Mucosa of descending colon (tissue), 3 donors: ENCODE results near the gene TATDN3. TPM values are rescaled to one million over a fixed set of nuclear protein-coding genes. Genes with fewer than 3 reads are reported as not detected.

Experiments
- ATAC-seq: fragments of 200-7000 bp; cut with Tn5 transposase; one replicate; pipeline ENCODE4 v1.9.1; 2020; ENCODE audit warnings: mild to moderate bottlenecking, moderate library complexity
- DNase-seq, 3 donors: peaks; one replicate each; pipeline ENCODE4 v3.0.0-alpha.2; 2020
- H3K36me3 ChIP-seq: fragments of 200-600 bp; one replicate; pipeline ENCODE4 v1.8.0; 2021; ENCODE audit warnings: low read depth, mild to moderate bottlenecking
- H3K4me1 ChIP-seq: fragments of 200-600 bp; one replicate; pipeline ENCODE4 v1.8.0; 2021; ENCODE audit warnings: low read depth, mild to moderate bottlenecking
- H3K4me3 ChIP-seq: fragments of 200-600 bp; one replicate; pipeline ENCODE4 v1.8.0; 2021; ENCODE audit warnings: mild to moderate bottlenecking
- H3K9me3 ChIP-seq: fragments of 200-600 bp; one replicate; pipeline ENCODE4 v1.8.0; 2021; ENCODE audit warnings: mild to moderate bottlenecking
- intact Hi-C, 2 donors: fragments of 100-400 bp; cut with DNase I in 1 of 2; cut with micrococcal nuclease in 1 of 2; formaldehyde crosslinking; loops; one replicate each; pipeline versions ENCODE4 v1.11.0 to v1.11.1; 2022; cut with DNase I, micrococcal nuclease
- long read RNA-seq, 2 donors: library from polyadenylated mRNA; unstranded; transcript quantifications; one replicate each; pipeline ENCODE4 v2.0.0, GENCODE V29; 2019 to 2021
- total RNA-seq, 3 donors: library from RNA; stranded (reverse); fragmentation: NEBNext Ultra II Directional in 2 of 3; extraction: Animal tissue kit (Norgen Biotek cat#: 25700) in 2 of 3; gene quantifications; one replicate each; pipeline versions ENCODE4 v1.2.1 to v1.2.4, GENCODE V29; 2021 to 2023
- TF ChIP-seq, protein P1 (sequence below): fragments of 200-600 bp; IDR thresholded peaks from one replicate; pipeline ENCODE4 v1.8.0; 2022; ENCODE audit warnings: antibody characterized with exemption, mild to moderate bottlenecking
- donor health status: DM: no; HTN: no; CAD: no; lungs with moderate emphysema.
- donor health status: DM: no; HTN: no; CAD: no.
- donor health status: DM: no; HTN: yes; CAD: no.

The TATDN3 gene
- total RNA-seq, result 10 to 100 TPM in 2 of 3 donors, 1 to 10 TPM in 1; 9.2 to 10.8 (median 10.5) TPM
- long read RNA-seq, donor 1, transcript TATDN3-202 (10 exons, 2,389 nt), result major isoform, 5 of 14 reads
- long read RNA-seq, donor 1, partial matches to known transcripts, result 3 of 14 reads
- long read RNA-seq, donor 1, other reads (novel, unspliced or antisense), result 3 of 14 reads
- long read RNA-seq, donor 2, transcript TATDN3-202 (10 exons, 2,389 nt), result major isoform, 7 of 16 reads
- long read RNA-seq, donor 2, partial matches to known transcripts, result 2 of 16 reads
- long read RNA-seq, donor 2, other reads (novel, unspliced or antisense), result 1 of 16 reads

DNA sequence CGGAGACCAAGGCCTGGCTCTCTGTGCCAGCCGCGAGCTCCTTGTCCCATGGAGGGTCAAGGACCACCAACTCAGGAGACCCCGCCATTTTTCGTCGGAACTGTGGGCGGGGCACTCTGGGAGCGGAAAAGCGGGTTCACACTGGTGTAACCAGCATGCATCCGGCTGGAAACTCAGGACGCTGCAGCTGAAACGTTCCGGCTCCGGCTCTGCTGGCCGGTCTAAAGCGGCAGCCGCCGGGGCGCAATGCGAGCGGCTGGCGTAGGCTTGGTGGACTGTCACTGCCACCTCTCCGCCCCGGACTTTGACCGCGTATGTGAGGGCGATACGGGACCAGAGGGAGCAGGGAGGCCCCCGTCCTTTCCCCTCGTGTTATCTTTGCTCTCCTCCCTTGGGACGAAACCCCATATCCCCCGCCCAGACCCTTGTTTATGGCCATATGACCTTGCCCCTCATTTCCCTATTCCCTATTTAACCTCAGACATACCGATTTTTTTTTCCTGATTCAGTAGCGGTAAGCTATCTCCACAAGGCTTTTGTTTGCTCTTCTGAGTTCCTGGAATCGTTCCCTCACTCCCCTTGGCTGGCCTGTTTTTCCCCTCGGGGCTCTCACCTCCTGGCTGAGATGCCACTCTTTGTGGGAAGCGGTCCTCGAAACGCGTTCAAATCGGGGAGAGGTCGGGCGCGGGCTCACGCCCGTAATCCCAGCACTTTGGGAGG, at the start of gene TATDN3, which contains the start of gene NSL1:
Gene TATDN3, plus strand, starts transcription at position 219 of the 720 bp plus-strand sequence. Its CDS starts 28 bp downstream, at position 247.
Gene NSL1, minus strand, starts transcription at position 102 of the 720 bp plus-strand sequence. Its CDS starts 14 bp downstream, at position 88.
- Histone ChIP-seq H3K9me3 (no peaks in the 10 kb centered on the region), H3K36me3 (no peaks in the 10 kb centered on the region), H3K4me3 (peak within 1 kb of the TSS; percentile 95), H3K4me1 (peaks cover 6% of the 10 kb centered on the region)
- intact Hi-C loops, result no loop called here
- DNase-seq, result peak; percentile 88 to 98 (median 93)
- TF ChIP-seq, protein P1, sequence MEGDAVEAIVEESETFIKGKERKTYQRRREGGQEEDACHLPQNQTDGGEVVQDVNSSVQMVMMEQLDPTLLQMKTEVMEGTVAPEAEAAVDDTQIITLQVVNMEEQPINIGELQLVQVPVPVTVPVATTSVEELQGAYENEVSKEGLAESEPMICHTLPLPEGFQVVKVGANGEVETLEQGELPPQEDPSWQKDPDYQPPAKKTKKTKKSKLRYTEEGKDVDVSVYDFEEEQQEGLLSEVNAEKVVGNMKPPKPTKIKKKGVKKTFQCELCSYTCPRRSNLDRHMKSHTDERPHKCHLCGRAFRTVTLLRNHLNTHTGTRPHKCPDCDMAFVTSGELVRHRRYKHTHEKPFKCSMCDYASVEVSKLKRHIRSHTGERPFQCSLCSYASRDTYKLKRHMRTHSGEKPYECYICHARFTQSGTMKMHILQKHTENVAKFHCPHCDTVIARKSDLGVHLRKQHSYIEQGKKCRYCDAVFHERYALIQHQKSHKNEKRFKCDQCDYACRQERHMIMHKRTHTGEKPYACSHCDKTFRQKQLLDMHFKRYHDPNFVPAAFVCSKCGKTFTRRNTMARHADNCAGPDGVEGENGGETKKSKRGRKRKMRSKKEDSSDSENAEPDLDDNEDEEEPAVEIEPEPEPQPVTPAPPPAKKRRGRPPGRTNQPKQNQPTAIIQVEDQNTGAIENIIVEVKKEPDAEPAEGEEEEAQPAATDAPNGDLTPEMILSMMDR, result no peak
- peak; percentile 99 for ATAC-seq

DNA sequence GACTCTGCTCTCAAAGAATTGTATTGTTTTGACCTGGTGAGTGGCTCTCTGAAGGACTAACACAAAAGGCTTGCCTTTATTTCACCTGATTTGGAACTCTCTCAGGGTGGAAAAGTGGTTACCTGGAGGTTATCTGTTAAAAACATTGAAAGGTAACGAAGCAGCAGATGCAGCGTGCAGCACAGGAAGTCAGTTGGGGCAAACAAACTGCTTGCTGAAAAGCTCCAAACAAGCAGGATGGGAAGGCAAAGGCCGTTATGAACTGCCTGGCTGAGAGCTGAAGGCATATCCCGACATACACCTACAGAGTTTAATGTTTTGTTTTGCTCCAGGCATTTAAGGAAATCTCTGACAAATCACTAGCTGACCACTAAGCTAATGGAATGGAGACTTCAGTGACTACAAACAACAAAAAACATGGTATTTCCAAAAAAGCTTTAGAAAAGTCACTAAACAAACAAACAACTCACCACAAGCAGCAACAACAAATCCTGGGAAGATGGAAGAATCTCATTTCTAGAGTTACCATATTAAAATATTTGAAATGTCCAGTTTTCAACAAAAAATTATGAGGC, 47.7 kb upstream of the TATDN3 start:
- Histone ChIP-seq H3K36me3 (no peaks in the 10 kb centered on the region), H3K4me3 (no peak overlapping the region), H3K4me1 (no peaks in the 10 kb centered on the region), H3K9me3 (no peaks in the 10 kb centered on the region)
- intact Hi-C loops, result no loop called here
- no peak for ATAC-seq
- no peak for DNase-seq
- TF ChIP-seq, protein P1, result no peak

- H3K36me3 ChIP-seq, result no peaks in the 10 kb centered on the region
- H3K9me3 ChIP-seq, result no peaks in the 10 kb centered on the region
- H3K4me1 ChIP-seq, result no peaks in the 10 kb centered on the region
- intact Hi-C loops, result no loop called here
- H3K4me3 ChIP-seq, result no peak overlapping the region
- TF ChIP-seq, protein P1, result no peak
- ATAC-seq (no peak), DNase-seq (no peak)
Measured at GRCh38 chr1:212745303-212745702, 46.4 kb upstream of the TATDN3 start.

GRCh38 chr1:212746546-212746945, 45.1 kb upstream of the TATDN3 start:
- H3K4me3 ChIP-seq, result no peak overlapping the region
- TF ChIP-seq, protein P1, result no peak
- H3K9me3 ChIP-seq, result no peaks in the 10 kb centered on the region
- no peak for DNase-seq
- no peaks in the 10 kb centered on the region for H3K36me3 ChIP-seq
- H3K4me1 ChIP-seq, result no peaks in the 10 kb centered on the region
- no peak for ATAC-seq
- intact Hi-C loops, result no loop called here

DNA sequence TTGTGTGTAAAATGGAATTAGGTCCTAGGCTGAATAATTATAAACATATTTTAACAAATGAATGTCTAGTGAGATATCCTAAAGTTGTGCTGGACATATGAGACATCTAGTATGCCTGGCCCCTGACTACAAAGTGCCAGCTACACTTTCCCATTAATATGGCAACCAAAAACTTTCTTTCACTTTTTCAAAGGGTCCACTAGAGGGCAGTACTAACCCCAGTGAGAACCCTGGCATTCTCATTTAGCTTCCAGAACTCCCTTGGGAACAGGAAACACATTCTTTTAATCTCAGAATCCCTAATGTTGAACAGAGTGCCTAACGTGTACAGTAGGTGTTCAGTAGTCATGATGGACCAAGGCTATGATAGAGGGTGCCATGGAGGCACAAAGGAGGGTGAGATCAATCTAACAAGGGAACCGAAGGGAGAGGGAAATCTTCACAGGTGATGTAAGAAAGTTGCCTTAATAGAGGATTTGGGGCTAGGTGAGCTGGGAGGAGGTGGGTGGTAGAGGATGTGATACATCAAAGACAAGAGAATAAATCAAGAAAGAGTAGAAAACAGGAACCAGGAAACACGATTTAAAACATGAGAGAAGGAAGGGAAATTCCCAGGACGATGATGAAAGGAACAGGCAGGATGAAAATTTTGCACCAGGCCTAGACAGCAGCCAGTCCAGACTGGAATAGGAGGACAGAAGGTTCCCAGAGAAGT, 41.7 kb upstream of the TATDN3 start:
- no peaks in the 10 kb centered on the region for H3K9me3 ChIP-seq
- intact Hi-C loops, result no loop called here
- no peak for DNase-seq
- H3K4me1 ChIP-seq, result no peaks in the 10 kb centered on the region
- H3K4me3 ChIP-seq, result no peak overlapping the region
- ATAC-seq, result peak; percentile 85
- TF ChIP-seq, protein P1, result peak; percentile 40
- H3K36me3 ChIP-seq, result no peaks in the 10 kb centered on the region
